Gastroesophageal sphincter (tissue), 3 donors: ENCODE data around the gene VPS8.

Experiments used
- CTCF ChIP-seq, 4 experiments: fragments of 200-600 bp in 2 of 4; fragments of 450-650 bp in 2 of 4; sonication (generic) in 1 of 4; IDR thresholded peaks; one replicate each; pipeline ENCODE4 v1.5.1; 2017 to 2019; ENCODE audit warnings: antibody characterized with exemption in 4 of 4, mild to moderate bottlenecking in 2 of 4, moderate library complexity in 2 of 4
- EP300 ChIP-seq: sonication (generic); formaldehyde crosslinking; IDR thresholded peaks from one replicate; pipeline ENCODE4 v1.6.1; 2017; ENCODE audit warnings: antibody characterized with exemption, mild to moderate bottlenecking
- POLR2A ChIP-seq, 2 donors: fragments of 450-650 bp; IDR thresholded peaks; one replicate each; pipeline ENCODE4 v1.6.1; 2017; ENCODE audit warnings: antibody characterized with exemption in 2 of 2, mild to moderate bottlenecking in 2 of 2, moderate library complexity in 1 of 2
- POLR2AphosphoS5 ChIP-seq: sonication (generic); formaldehyde crosslinking; IDR thresholded peaks from one replicate; pipeline ENCODE4 v1.6.1; 2017; ENCODE audit warnings: antibody characterized with exemption

GRCh38 chr3:185082149-185082548 is 270.2 kb downstream of the VPS8 start:
- TF ChIP-seq EP300 (no peak), CTCF (IDR thresholded peaks at IDR 0.05) (no peak), POLR2AphosphoS5 (no peak), POLR2A (IDR thresholded peaks at IDR 0.05) (no peak)
